PFSK-1 (cell line): ENCODE measurements around the gene ISX.

Source experiments
- FOXP2 ChIP-seq: optimal IDR thresholded peaks from 2 replicates; pipeline ENCODE3; 2011; ENCODE audit warnings: borderline replicate concordance, control low read depth, inconsistent platforms; ENCODE audit not compliant: insufficient read depth; ENCODE audit errors: extremely low read length, extremely low read depth
- POLR2AphosphoS5 ChIP-seq: IDR thresholded peaks from 2 replicates; pipeline ENCODE4 v1.6.1; 2012; ENCODE audit warnings: low read depth, mild to moderate bottlenecking, control low read depth, low read length, moderate library complexity
- SIN3A ChIP-seq: IDR thresholded peaks from 2 replicates; pipeline ENCODE4 v1.6.1; 2012; ENCODE audit warnings: mild to moderate bottlenecking, low read length, moderate library complexity, borderline replicate concordance; ENCODE audit not compliant: insufficient read depth
- TAF1 ChIP-seq: IDR thresholded peaks from 2 replicates; pipeline ENCODE4 v1.6.1; 2012; ENCODE audit warnings: low read length, control low read depth, borderline replicate concordance; ENCODE audit not compliant: insufficient read depth
- TF ChIP-seq, protein P1 (sequence below), 2 experiments: IDR thresholded peaks; 2 replicates each; pipeline versions ENCODE4 v1.6.1 to v1.8.0; 2011 to 2012; ENCODE audit warnings: low read depth in 2 of 2, low read length in 2 of 2, control low read depth in 1 of 2, inconsistent platforms in 1 of 2, mild to moderate bottlenecking in 1 of 2, moderate library complexity in 1 of 2; ENCODE audit not compliant: insufficient read depth in 1 of 2

ISX gene

DNA sequence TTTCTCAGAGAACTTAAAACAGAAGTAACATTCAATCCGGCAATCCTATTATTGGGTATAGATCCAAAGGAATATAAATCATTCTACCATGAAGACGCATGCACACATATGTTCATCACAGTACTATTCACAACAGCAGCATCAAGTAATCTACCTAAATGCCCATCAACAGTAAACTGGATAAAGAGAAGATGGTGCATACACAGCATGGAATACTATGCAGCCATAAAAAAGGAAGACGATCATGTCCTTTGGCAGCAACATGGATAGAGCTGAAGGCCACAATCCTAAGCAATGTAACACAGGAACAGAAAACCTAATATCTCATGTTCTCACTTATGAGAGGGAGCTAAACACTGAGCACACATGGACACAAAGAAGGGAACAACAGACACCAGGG is 6.3 kb upstream of the ISX start:
- TF ChIP-seq FOXP2 (no peak), SIN3A (no peak), POLR2AphosphoS5 (no peak), TAF1 (no peak)
- TF ChIP-seq, protein P1, sequence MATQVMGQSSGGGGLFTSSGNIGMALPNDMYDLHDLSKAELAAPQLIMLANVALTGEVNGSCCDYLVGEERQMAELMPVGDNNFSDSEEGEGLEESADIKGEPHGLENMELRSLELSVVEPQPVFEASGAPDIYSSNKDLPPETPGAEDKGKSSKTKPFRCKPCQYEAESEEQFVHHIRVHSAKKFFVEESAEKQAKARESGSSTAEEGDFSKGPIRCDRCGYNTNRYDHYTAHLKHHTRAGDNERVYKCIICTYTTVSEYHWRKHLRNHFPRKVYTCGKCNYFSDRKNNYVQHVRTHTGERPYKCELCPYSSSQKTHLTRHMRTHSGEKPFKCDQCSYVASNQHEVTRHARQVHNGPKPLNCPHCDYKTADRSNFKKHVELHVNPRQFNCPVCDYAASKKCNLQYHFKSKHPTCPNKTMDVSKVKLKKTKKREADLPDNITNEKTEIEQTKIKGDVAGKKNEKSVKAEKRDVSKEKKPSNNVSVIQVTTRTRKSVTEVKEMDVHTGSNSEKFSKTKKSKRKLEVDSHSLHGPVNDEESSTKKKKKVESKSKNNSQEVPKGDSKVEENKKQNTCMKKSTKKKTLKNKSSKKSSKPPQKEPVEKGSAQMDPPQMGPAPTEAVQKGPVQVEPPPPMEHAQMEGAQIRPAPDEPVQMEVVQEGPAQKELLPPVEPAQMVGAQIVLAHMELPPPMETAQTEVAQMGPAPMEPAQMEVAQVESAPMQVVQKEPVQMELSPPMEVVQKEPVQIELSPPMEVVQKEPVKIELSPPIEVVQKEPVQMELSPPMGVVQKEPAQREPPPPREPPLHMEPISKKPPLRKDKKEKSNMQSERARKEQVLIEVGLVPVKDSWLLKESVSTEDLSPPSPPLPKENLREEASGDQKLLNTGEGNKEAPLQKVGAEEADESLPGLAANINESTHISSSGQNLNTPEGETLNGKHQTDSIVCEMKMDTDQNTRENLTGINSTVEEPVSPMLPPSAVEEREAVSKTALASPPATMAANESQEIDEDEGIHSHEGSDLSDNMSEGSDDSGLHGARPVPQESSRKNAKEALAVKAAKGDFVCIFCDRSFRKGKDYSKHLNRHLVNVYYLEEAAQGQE (IDR thresholded peaks at IDR 0.05; ENCODE audit: insufficient read depth in 1 of 2, low read depth in 2 of 2, low read length in 2 of 2) = no peak

- no peak for TF ChIP-seq FOXP2
- no peak for TF ChIP-seq POLR2AphosphoS5
- TF ChIP-seq, protein P1 (IDR thresholded peaks at IDR 0.05; ENCODE audit: insufficient read depth in 1 of 2, low read depth in 2 of 2, low read length in 2 of 2) = no peak
- no peak for TF ChIP-seq TAF1
- no peak for TF ChIP-seq SIN3A
Measured at GRCh38 chr22:35064664-35065063, 1.3 kb upstream of the ISX start.

GRCh38 chr22:35065183-35065582 is 775 bp upstream of the ISX start:
- no peak for TF ChIP-seq SIN3A
- TF ChIP-seq, protein P1 (IDR thresholded peaks at IDR 0.05; ENCODE audit: insufficient read depth in 1 of 2, low read depth in 2 of 2, low read length in 2 of 2) = no peak
- TF ChIP-seq TAF1 = no peak
- TF ChIP-seq FOXP2 = no peak
- no peak for TF ChIP-seq POLR2AphosphoS5

GRCh38 chr22:35066768-35067167 is 810 bp downstream of the ISX start:
- TF ChIP-seq, protein P1 (IDR thresholded peaks at IDR 0.05; ENCODE audit: insufficient read depth in 1 of 2, low read depth in 2 of 2, low read length in 2 of 2) = no peak
- TF ChIP-seq POLR2AphosphoS5 (no peak), FOXP2 (no peak), TAF1 (no peak), SIN3A (no peak)

DNA sequence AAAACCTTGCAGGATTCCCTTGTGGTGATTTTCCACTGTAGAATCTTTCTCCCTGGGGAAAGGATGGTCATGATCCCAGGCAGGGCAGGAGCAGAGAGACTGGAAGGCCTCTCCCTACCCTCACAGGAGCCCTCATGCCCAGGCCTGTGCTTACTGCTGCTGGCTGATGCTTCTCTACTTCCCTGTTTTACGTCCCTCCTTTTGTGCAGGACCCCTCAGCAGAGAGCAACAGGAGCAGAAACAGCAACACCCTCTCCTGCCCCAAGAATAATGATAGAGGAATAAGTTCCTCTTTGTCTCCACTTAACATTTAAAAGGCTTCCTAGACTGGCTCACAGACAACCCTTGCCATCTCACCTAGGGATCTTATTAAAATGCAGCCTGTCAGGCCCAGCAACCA is 3.6 kb downstream of the ISX start:
- TF ChIP-seq, protein P1 (IDR thresholded peaks at IDR 0.05; ENCODE audit: insufficient read depth in 1 of 2, low read depth in 2 of 2, low read length in 2 of 2) = no peak
- TF ChIP-seq FOXP2 = no peak
- TF ChIP-seq SIN3A = no peak
- no peak for TF ChIP-seq POLR2AphosphoS5
- no peak for TF ChIP-seq TAF1
